HepG2 (cell line): Measurements from ENCODE around the gene S100A6. TPM values are rescaled to one million over a fixed set of nuclear protein-coding genes. Genes with fewer than 3 reads are reported as not detected.

ENCODE experiments used
- ARHGAP35 ChIP-seq: sonication (generic); formaldehyde crosslinking; IDR thresholded peaks from 2 replicates; pipeline ENCODE4 v1.9.0; 2022; ENCODE audit warnings: mild to moderate bottlenecking, inconsistent platforms, moderate library complexity, missing genetic modification reagents, borderline replicate concordance
- ATAD3A ChIP-seq: sonication (generic); formaldehyde crosslinking; IDR thresholded peaks from 2 replicates; pipeline ENCODE4 v1.4.0; 2020; ENCODE audit warnings: missing genetic modification reagents
- ETV5 ChIP-seq: IDR thresholded peaks from 2 replicates; pipeline ENCODE4 v1.6.1; 2018; ENCODE audit warnings: missing biosample characterization, missing genetic modification reagents, inconsistent platforms, borderline replicate concordance
- FOXP4 ChIP-seq: sonication (generic); formaldehyde crosslinking; IDR thresholded peaks from 2 replicates; pipeline ENCODE4 v1.4.0; 2020; ENCODE audit warnings: missing genetic modification reagents
- KMT2A ChIP-seq: sonication (generic); formaldehyde crosslinking; IDR thresholded peaks from 2 replicates; pipeline ENCODE4 v1.4.0; 2020; ENCODE audit warnings: missing genetic modification reagents
- MTA1 ChIP-seq: sonication (generic); formaldehyde crosslinking; IDR thresholded peaks from 2 replicates; pipeline ENCODE4 v1.4.0; 2020; ENCODE audit warnings: missing genetic modification reagents, mild to moderate bottlenecking, borderline replicate concordance
- NFAT5 ChIP-seq: sonication (generic); formaldehyde crosslinking; IDR thresholded peaks from 2 replicates; pipeline ENCODE4 v1.4.0; 2020; ENCODE audit warnings: missing genetic modification reagents
- NR2F1 ChIP-seq, 2 experiments: fragments of 450-650 bp in 1 of 2; formaldehyde crosslinking in 1 of 2; IDR thresholded peaks; 2 replicates each; pipeline versions ENCODE4 v1.5.0 to v1.6.1; 2016 to 2020; ENCODE audit warnings: mild to moderate bottlenecking in 1 of 2, missing compliant biosample characterization in 1 of 2, missing genetic modification reagents in 1 of 2, moderate library complexity in 1 of 2
- RBFOX2 ChIP-seq: fragments of 200-400 bp; formaldehyde crosslinking; IDR thresholded peaks from 2 replicates; pipeline ENCODE4 v1.6.1; 2017; ENCODE audit warnings: low read depth, mild to moderate bottlenecking, low read length
- RBM39 ChIP-seq: fragments of 200-400 bp; formaldehyde crosslinking; IDR thresholded peaks from one replicate; pipeline ENCODE4 v1.6.1; 2018; ENCODE audit warnings: antibody characterized with exemption, mild to moderate bottlenecking, low read depth, low read length; ENCODE audit not compliant: poor library complexity, severe bottlenecking
- RXRA ChIP-seq: sonication (generic); formaldehyde crosslinking; IDR thresholded peaks from 2 replicates; pipeline ENCODE4 v1.5.1; 2020; ENCODE audit warnings: missing genetic modification reagents
- SIX1 ChIP-seq: sonication (generic); formaldehyde crosslinking; IDR thresholded peaks from 2 replicates; pipeline ENCODE4 v1.4.0; 2020; ENCODE audit warnings: missing genetic modification reagents, borderline replicate concordance
- SPEN ChIP-seq: sonication (generic); formaldehyde crosslinking; IDR thresholded peaks from 2 replicates; pipeline ENCODE4 v1.5.1; 2020; ENCODE audit warnings: low read depth, mild to moderate bottlenecking, missing genetic modification reagents
- THAP7 ChIP-seq: sonication (generic); formaldehyde crosslinking; IDR thresholded peaks from 2 replicates; pipeline ENCODE4 v1.8.1; 2023; ENCODE audit warnings: mild to moderate bottlenecking, missing genetic modification reagents
- THAP8 ChIP-seq: sonication (generic); formaldehyde crosslinking; IDR thresholded peaks from 2 replicates; pipeline ENCODE4 v1.5.1; 2020; ENCODE audit warnings: missing genetic modification reagents, mild to moderate bottlenecking, borderline replicate concordance
- ZNF563 ChIP-seq: sonication (generic); formaldehyde crosslinking; IDR thresholded peaks from 2 replicates; pipeline ENCODE4 v1.8.0; 2022; ENCODE audit warnings: mild to moderate bottlenecking, moderate library complexity, missing genetic modification reagents
- ZNF598 ChIP-seq: sonication (generic); formaldehyde crosslinking; IDR thresholded peaks from 2 replicates; pipeline ENCODE4 v1.5.1; 2020; ENCODE audit warnings: mild to moderate bottlenecking, missing genetic modification reagents, borderline replicate concordance
- ZNF615 ChIP-seq: sonication (generic); formaldehyde crosslinking; IDR thresholded peaks from 2 replicates; pipeline ENCODE4 v1.5.0; 2020; ENCODE audit warnings: mild to moderate bottlenecking, missing genetic modification reagents, borderline replicate concordance
- ZNF619 ChIP-seq: sonication (generic); formaldehyde crosslinking; IDR thresholded peaks from 2 replicates; pipeline ENCODE4 v1.4.0; 2020; ENCODE audit warnings: mild to moderate bottlenecking, missing genetic modification reagents
- ZNF777 ChIP-seq: sonication (generic); formaldehyde crosslinking; IDR thresholded peaks from 2 replicates; pipeline ENCODE4 v1.4.0; 2020; ENCODE audit warnings: missing genetic modification reagents
- polyA plus RNA-seq, 8 experiments: library from polyadenylated mRNA; depleted of rRNA in 3 of 8; stranded (reverse) in 7 of 8; unstranded in 1 of 8; fragments of >200 nt; fragmentation: Illumina TruSeq in 4 of 8; extraction: Trizol in 4 of 8; gene quantifications; 2 replicates each; pipeline versions ENCODE4 v1.2.1 to v1.2.3, GENCODE V29; 2011 to 2016; ENCODE audit warnings: low read depth in 4 of 8, missing spikeins in 1 of 8, mixed read lengths in 1 of 8; ENCODE audit not compliant: insufficient read depth in 1 of 8
- total RNA-seq, 5 experiments: library from RNA; depleted of rRNA; stranded (reverse); fragments of >200 nt; fragmentation: Illumina TruSeq; extraction: Trizol; gene quantifications; 2 replicates each; pipeline ENCODE4 v1.2.3, GENCODE V29; 2016; ENCODE audit warnings: low read depth in 1 of 5

Gene S100A6
- total and polyA plus RNA-seq, 2 of the 13 experiments (the other 11 are each of a cell fraction or from before 2014, with no cell fraction given) = 72.9 to 85.0 TPM

GRCh38 chr1:153532769-153533599 lies 2.8 kb downstream of the S100A6 start (continued):
- TF ChIP-seq SIX1 (CRISPR knock-in tag) (no peak), FOXP4 (CRISPR knock-in tag) (peak; percentile 72), ATAD3A (CRISPR knock-in tag) (no peak), THAP7 (CRISPR knock-in tag) (no peak), KMT2A (no peak), RXRA (CRISPR knock-in tag) (no peak), THAP8 (CRISPR knock-in tag) (no peak), ZNF615 (CRISPR knock-in tag) (peak; percentile 50; the same call in 1 of the 2 replicates), ZNF563 (CRISPR knock-in tag) (0 out of 2 replicates have a peak, but pooled peaks have one; percentile 46), MTA1 (CRISPR knock-in tag) (peak; percentile 70; the same call in 1 of the 2 replicates), RBFOX2 (no peak), ZNF598 (no peak), RBM39 (peak; percentile 57), ZNF777 (CRISPR knock-in tag) (0 out of 2 replicates have a peak, but pooled peaks have one; percentile 15), ARHGAP35 (CRISPR knock-in tag) (no peak), NFAT5 (CRISPR knock-in tag) (no peak), NR2F1 (CRISPR knock-in tag; IDR thresholded peaks at IDR 0.05) (no peak), SPEN (CRISPR knock-in tag) (peak; percentile 36), ETV5 (CRISPR knock-in tag) (peak; percentile 64; the same call in 1 of the 2 replicates), ZNF619 (no peak)
